OCI-LY7 (cell line): ENCODE data around the gene ACIN1. TPM values are rescaled to one million over a fixed set of nuclear protein-coding genes. Genes with fewer than 3 reads are reported as not detected.

ENCODE experiments used
- BruUV-seq: library from RNA; stranded (reverse); fragments of 400-500 nt; replicated peaks from 2 replicates; lab custom pipeline; 2021; lab: Mats Ljungman, UMichigan
- CTCF ChIA-PET: fragments of 300-600 bp; sonication (Branson Sonifier 250); formaldehyde crosslinking; loops from one replicate; lab custom pipeline; 2022; ENCODE audit warnings: antibody characterized with exemption; ENCODE audit not compliant: unreplicated experiment; lab: Charles Lee
- POLR2A ChIA-PET: fragments of 300-600 bp; sonication (Branson Sonifier 250); formaldehyde crosslinking; loops from one replicate; lab custom pipeline; 2022; ENCODE audit warnings: antibody characterized with exemption; lab: Charles Lee
- DNase-seq: peaks from one replicate; pipeline ENCODE4 v3.0.0-alpha.2; 2015; ENCODE audit warnings: low spot score
- H2AFZ ChIP-seq: fragments of 200-600 bp; sonication (generic), shearing (Covaris generic); 2 replicates; pipeline ENCODE4 v1.6.1; 2014; ENCODE audit warnings: mild to moderate bottlenecking, antibody characterized with exemption, low read length, moderate library complexity
- H3K27ac ChIP-seq: fragments of 200-600 bp; sonication (generic); 2 replicates; pipeline ENCODE4 v1.5.1; 2014; ENCODE audit warnings: mixed run types, low read depth, mild to moderate bottlenecking, moderate library complexity, low read length, inconsistent platforms; ENCODE audit not compliant: poor library complexity, severe bottlenecking
- H3K36me3 ChIP-seq: fragments of 200-600 bp; sonication (generic); 2 replicates; pipeline ENCODE4 v1.6.1; 2014; ENCODE audit warnings: mild to moderate bottlenecking, antibody characterized with exemption, low read length, moderate library complexity, mixed read lengths; ENCODE audit not compliant: insufficient read depth
- H3K4me1 ChIP-seq: fragments of 200-600 bp; sonication (generic); 2 replicates; pipeline ENCODE4 v1.5.1; 2014; ENCODE audit warnings: mild to moderate bottlenecking, low read length; ENCODE audit not compliant: insufficient read depth, poor library complexity, severe bottlenecking
- H3K4me2 ChIP-seq: fragments of 200-600 bp; sonication (generic); 2 replicates; pipeline ENCODE4 v1.6.1; 2014; ENCODE audit warnings: mild to moderate bottlenecking, low read length
- H3K4me3 ChIP-seq: fragments of 200-600 bp; sonication (generic); 2 replicates; pipeline ENCODE4 v1.5.1; 2014; ENCODE audit warnings: mild to moderate bottlenecking, low read depth, low read length; ENCODE audit not compliant: poor library complexity, severe bottlenecking
- H3K79me2 ChIP-seq: fragments of 200-600 bp; sonication (generic); 2 replicates; pipeline ENCODE4 v1.6.1; 2016; ENCODE audit warnings: low read depth, mild to moderate bottlenecking, low read length, moderate library complexity, mixed read lengths; ENCODE audit not compliant: insufficient read depth
- H3K9me2 ChIP-seq: fragments of 200-600 bp; sonication (generic); 2 replicates; pipeline ENCODE4 v1.6.1; 2016; ENCODE audit warnings: mild to moderate bottlenecking, low read length, mixed read lengths; ENCODE audit not compliant: insufficient read depth
- H3K9me3 ChIP-seq: fragments of 200-600 bp; sonication (generic); 2 replicates; pipeline ENCODE4 v1.6.1; 2014; ENCODE audit warnings: mild to moderate bottlenecking, mixed run types, low read length, mixed read lengths
- H4K20me1 ChIP-seq: fragments of 200-600 bp; sonication (generic); 2 replicates; pipeline ENCODE4 v1.6.1; 2014; ENCODE audit warnings: mild to moderate bottlenecking, antibody characterized with exemption, low read length, moderate library complexity, mixed read lengths; ENCODE audit not compliant: insufficient read depth
- EZH2phosphoT487 ChIP-seq: fragments of 200-600 bp; sonication (generic); IDR thresholded peaks from 2 replicates; pipeline ENCODE4 v1.6.1; 2018; ENCODE audit warnings: low read depth, borderline replicate concordance, mild to moderate bottlenecking, mixed run types, antibody characterized with exemption, low read length, moderate library complexity, mixed read lengths
- intact Hi-C: fragments of 100-400 bp; cut with micrococcal nuclease; formaldehyde crosslinking; loops from one replicate; pipeline ENCODE4 v1.10.0; 2022; ENCODE audit not compliant: unreplicated experiment
- total RNA-seq, 2 experiments: library from RNA; depleted of rRNA in 1 of 2; stranded (reverse); fragments of >200 nt in 1 of 2; shearing (Covaris generic) in 1 of 2; gene quantifications; 2 replicates each; pipeline ENCODE4 v1.2.3, GENCODE V29; 2014 to 2022
- TF ChIP-seq, protein P1 (sequence below): fragments of 200-600 bp; sonication (generic); conservative IDR thresholded peaks from 2 replicates; pipeline ENCODE4 v1.5.1; 2014; ENCODE audit warnings: mild to moderate bottlenecking, antibody characterized with exemption, low read length, moderate library complexity, mixed read lengths

ACIN1 gene
- total RNA-seq, 2 experiments from 2014 or later = 107 to 206 TPM

GRCh38 chr14:23043145-23043544 is 51.8 kb downstream of the ACIN1 start:
- POLR2A ChIA-PET = interaction anchor here (1.5 kb wide), 1 partner anchor 9 kb away, joined by 3 read pairs; no protein-coding TSS in a partner anchor
- H3K79me2 ChIP-seq = no peaks in the 10 kb centered on the region
- CTCF ChIA-PET = no interaction called here
- BruUV-seq = no TSS peak
- no peak overlapping the region for H3K27ac ChIP-seq
- TF ChIP-seq, protein P1, sequence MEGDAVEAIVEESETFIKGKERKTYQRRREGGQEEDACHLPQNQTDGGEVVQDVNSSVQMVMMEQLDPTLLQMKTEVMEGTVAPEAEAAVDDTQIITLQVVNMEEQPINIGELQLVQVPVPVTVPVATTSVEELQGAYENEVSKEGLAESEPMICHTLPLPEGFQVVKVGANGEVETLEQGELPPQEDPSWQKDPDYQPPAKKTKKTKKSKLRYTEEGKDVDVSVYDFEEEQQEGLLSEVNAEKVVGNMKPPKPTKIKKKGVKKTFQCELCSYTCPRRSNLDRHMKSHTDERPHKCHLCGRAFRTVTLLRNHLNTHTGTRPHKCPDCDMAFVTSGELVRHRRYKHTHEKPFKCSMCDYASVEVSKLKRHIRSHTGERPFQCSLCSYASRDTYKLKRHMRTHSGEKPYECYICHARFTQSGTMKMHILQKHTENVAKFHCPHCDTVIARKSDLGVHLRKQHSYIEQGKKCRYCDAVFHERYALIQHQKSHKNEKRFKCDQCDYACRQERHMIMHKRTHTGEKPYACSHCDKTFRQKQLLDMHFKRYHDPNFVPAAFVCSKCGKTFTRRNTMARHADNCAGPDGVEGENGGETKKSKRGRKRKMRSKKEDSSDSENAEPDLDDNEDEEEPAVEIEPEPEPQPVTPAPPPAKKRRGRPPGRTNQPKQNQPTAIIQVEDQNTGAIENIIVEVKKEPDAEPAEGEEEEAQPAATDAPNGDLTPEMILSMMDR = no peak
- H4K20me1 ChIP-seq = no peaks in the 10 kb centered on the region
- no peak overlapping the region for H2AFZ ChIP-seq
- H3K36me3 ChIP-seq = no peaks in the 10 kb centered on the region
- H3K9me2 ChIP-seq = no peaks in the 10 kb centered on the region
- H3K4me2 ChIP-seq = no peak overlapping the region
- no peak overlapping the region for H3K4me3 ChIP-seq
- H3K4me1 ChIP-seq = no peaks in the 10 kb centered on the region
- no peaks in the 10 kb centered on the region for H3K9me3 ChIP-seq
- intact Hi-C loops = no loop called here
- DNase-seq = no peak

- ChIA-PET CTCF (no interaction called here), POLR2A (no interaction called here)
- DNase-seq = no peak
- TF ChIP-seq, protein P1 = no peak
- TF ChIP-seq EZH2phosphoT487 = no peak
- intact Hi-C loops = no loop called here
- no peak within 1 kb of the TSS for H2AFZ ChIP-seq
- H3K9me3 ChIP-seq = no peaks in the 10 kb centered on the region
- no peaks in the 10 kb centered on the region for H3K9me2 ChIP-seq
- no peak within 1 kb of the TSS for H3K27ac ChIP-seq
- H4K20me1 ChIP-seq = no peaks in the 10 kb centered on the region
- no peak within 1 kb of the TSS for H3K4me2 ChIP-seq
- H3K79me2 ChIP-seq = no peaks in the 10 kb centered on the region
- H3K4me1 ChIP-seq = no peaks in the 10 kb centered on the region
- H3K4me3 ChIP-seq = no peak within 1 kb of the TSS
- BruUV-seq = no TSS peak
- H3K36me3 ChIP-seq = no peaks in the 10 kb centered on the region
These were observed 52.6 kb downstream of the ACIN1 start, which contains the start of gene PSMB11 for GRCh38 chr14:23042162-23042965. PSMB11 (plus strand) TSS chr14:23042212; CDS start chr14:23042226, 14 bp downstream.

- Histone ChIP-seq H3K4me1 (no peaks in the 10 kb centered on the region), H4K20me1 (no peaks in the 10 kb centered on the region), H3K9me2 (no peaks in the 10 kb centered on the region), H2AFZ (no peak overlapping the region), H3K36me3 (no peaks in the 10 kb centered on the region), H3K4me3 (no peak overlapping the region), H3K79me2 (no peaks in the 10 kb centered on the region), H3K4me2 (no peak overlapping the region), H3K9me3 (no peaks in the 10 kb centered on the region), H3K27ac (no peak overlapping the region)
- intact Hi-C loops = no loop called here
- BruUV-seq = no TSS peak
- no peak for DNase-seq
- ChIA-PET POLR2A (interaction anchor here (0.7 kb wide), 1 partner anchor 1939 kb away, joined by 4 read pairs; no protein-coding TSS in a partner anchor), CTCF (no interaction called here)
- TF ChIP-seq EZH2phosphoT487 = no peak
- TF ChIP-seq, protein P1 = no peak
These were observed 53.2 kb downstream of the ACIN1 start for GRCh38 chr14:23041729-23042128.
